Neural progenitor cell (in vitro differentiated cells): ENCODE data around the gene POC1A. TPM values are rescaled to one million over a fixed set of nuclear protein-coding genes. Genes with fewer than 3 reads are reported as not detected.

Source experiments
- DNase-seq: peaks from one replicate; pipeline ENCODE4 v3.0.0-alpha.2; 2016; ENCODE audit warnings: low spot score
- H2AFZ ChIP-seq: fragments of 200-600 bp; sonication (generic); replicated peaks from 2 replicates; pipeline ENCODE4 v1.6.1; 2016; ENCODE audit warnings: antibody characterized with exemption
- H3F3A ChIP-seq: fragments of 200-600 bp; sonication (generic); 2 replicates; pipeline ENCODE4 v1.6.1; 2016; ENCODE audit warnings: antibody characterized with exemption, low read depth
- H3K27ac ChIP-seq: fragments of 200-600 bp; sonication (generic); 2 replicates; pipeline ENCODE4 v1.5.1; 2016; ENCODE audit warnings: mild to moderate bottlenecking
- H3K27me3 ChIP-seq: fragments of 200-600 bp; sonication (generic); 2 replicates; pipeline ENCODE4 v1.6.1; 2016; ENCODE audit warnings: mild to moderate bottlenecking, moderate library complexity
- H3K36me3 ChIP-seq: fragments of 200-600 bp; sonication (generic); 2 replicates; pipeline ENCODE4 v1.5.1; 2016
- H3K4me1 ChIP-seq: fragments of 200-600 bp; sonication (generic); 2 replicates; pipeline ENCODE4 v1.6.1; 2016; ENCODE audit warnings: mixed run types
- H3K4me2 ChIP-seq: fragments of 200-600 bp; sonication (generic); 2 replicates; pipeline ENCODE4 v1.6.1; 2016
- H3K4me3 ChIP-seq: fragments of 200-600 bp; sonication (generic); 2 replicates; pipeline ENCODE4 v1.5.1; 2016
- H3K79me2 ChIP-seq: fragments of 200-600 bp; sonication (generic); 2 replicates; pipeline ENCODE4 v1.6.1; 2016; ENCODE audit warnings: low read depth
- H3K9ac ChIP-seq: fragments of 200-600 bp; sonication (generic); 2 replicates; pipeline ENCODE4 v1.6.1; 2016
- H3K9me3 ChIP-seq: fragments of 200-600 bp; sonication (generic); 2 replicates; pipeline ENCODE4 v1.5.1; 2016; ENCODE audit warnings: low read depth
- H4K20me1 ChIP-seq: fragments of 200-600 bp; sonication (generic); 2 replicates; pipeline ENCODE4 v1.6.1; 2016; ENCODE audit warnings: low read depth
- H3K27ac Mint-ChIP-seq: 3 replicates; pipeline ENCODE4 v1.8.0; 2021; ENCODE audit warnings: mixed read lengths
- H3K27me3 Mint-ChIP-seq: 2 replicates; pipeline ENCODE4 v1.8.0; 2022; ENCODE audit warnings: low read depth, mild to moderate bottlenecking, inconsistent platforms, moderate library complexity, mixed read lengths; ENCODE audit not compliant: insufficient read depth
- H3K36me3 Mint-ChIP-seq: 3 replicates; pipeline ENCODE4 v1.8.0; 2021; ENCODE audit warnings: mixed read lengths
- H3K4me1 Mint-ChIP-seq: 3 replicates; pipeline ENCODE4 v1.8.0; 2021; ENCODE audit warnings: mixed read lengths
- H3K4me3 Mint-ChIP-seq: 3 replicates; pipeline ENCODE4 v1.8.0; 2021; ENCODE audit warnings: mild to moderate bottlenecking, moderate library complexity, mixed read lengths
- H3K9me3 Mint-ChIP-seq: 3 replicates; pipeline ENCODE4 v1.8.0; 2020; ENCODE audit warnings: mixed read lengths
- EZH2 ChIP-seq: fragments of 200-600 bp; sonication (generic); IDR thresholded peaks from 2 replicates; pipeline ENCODE4 v1.6.1; 2017; ENCODE audit warnings: antibody characterized with exemption, mild to moderate bottlenecking, moderate library complexity
- EZH2phosphoT487 ChIP-seq: fragments of 200-600 bp; sonication (generic); IDR thresholded peaks from 2 replicates; pipeline ENCODE4 v1.6.1; 2017; ENCODE audit warnings: antibody characterized with exemption
- total RNA-seq: library from RNA; depleted of rRNA; stranded (reverse); fragments of >200 nt; gene quantifications from 2 replicates; pipeline ENCODE4 v1.2.3, GENCODE V29; 2015; ENCODE audit warnings: low replicate concordance
- TF ChIP-seq, protein P1 (sequence below): fragments of 200-600 bp; sonication (generic); IDR thresholded peaks from 2 replicates; pipeline ENCODE4 v1.5.1; 2017; ENCODE audit warnings: antibody characterized with exemption, mild to moderate bottlenecking

Gene POC1A
- total RNA-seq, 1 donor from 2014 or later: 10.3 TPM

DNA sequence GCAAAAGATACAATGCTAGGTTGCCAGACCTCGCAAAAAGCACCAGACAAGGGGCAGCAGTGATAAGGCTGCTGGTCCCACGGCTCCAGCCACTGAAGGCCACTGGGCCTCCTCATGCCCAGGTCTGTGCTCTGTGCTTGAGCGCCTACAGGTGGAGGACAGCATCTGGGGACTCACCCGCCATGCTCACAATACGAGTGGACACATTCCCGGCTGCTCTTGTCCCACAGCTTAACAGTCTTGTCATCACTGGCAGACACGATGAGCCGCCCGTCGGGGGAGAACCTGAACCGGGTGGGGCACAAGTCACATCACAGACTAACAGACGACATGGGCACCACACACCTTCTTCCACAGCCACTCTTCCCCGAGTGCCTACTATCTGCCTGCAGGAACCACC, 7.4 kb downstream of the POC1A start:
- DNase-seq: no peak
- Histone ChIP-seq H3K9ac (no peak overlapping the region), H3K4me3 (no peak overlapping the region), H2AFZ (no peak overlapping the region), H3K4me2 (no peak overlapping the region), H3K27me3 (no peaks in the 10 kb centered on the region), H3K36me3 (no peaks in the 10 kb centered on the region), H4K20me1 (peaks cover 8% of the 10 kb centered on the region), H3F3A (peaks cover 5% of the 10 kb centered on the region), H3K27ac (no peak overlapping the region), H3K79me2 (peaks cover 8% of the 10 kb centered on the region), H3K9me3 (no peaks in the 10 kb centered on the region), H3K4me1 (peaks cover 3% of the 10 kb centered on the region)
- H3K4me3 Mint-ChIP-seq: no peak overlapping the region
- no peak overlapping the region for H3K27ac Mint-ChIP-seq
- no peaks in the 10 kb centered on the region for H3K27me3 Mint-ChIP-seq
- H3K4me1 Mint-ChIP-seq: peaks cover 7% of the 10 kb centered on the region
- H3K36me3 Mint-ChIP-seq: peaks cover 6% of the 10 kb centered on the region
- H3K9me3 Mint-ChIP-seq: no peaks in the 10 kb centered on the region
- no peak for TF ChIP-seq EZH2phosphoT487
- TF ChIP-seq, protein P1, sequence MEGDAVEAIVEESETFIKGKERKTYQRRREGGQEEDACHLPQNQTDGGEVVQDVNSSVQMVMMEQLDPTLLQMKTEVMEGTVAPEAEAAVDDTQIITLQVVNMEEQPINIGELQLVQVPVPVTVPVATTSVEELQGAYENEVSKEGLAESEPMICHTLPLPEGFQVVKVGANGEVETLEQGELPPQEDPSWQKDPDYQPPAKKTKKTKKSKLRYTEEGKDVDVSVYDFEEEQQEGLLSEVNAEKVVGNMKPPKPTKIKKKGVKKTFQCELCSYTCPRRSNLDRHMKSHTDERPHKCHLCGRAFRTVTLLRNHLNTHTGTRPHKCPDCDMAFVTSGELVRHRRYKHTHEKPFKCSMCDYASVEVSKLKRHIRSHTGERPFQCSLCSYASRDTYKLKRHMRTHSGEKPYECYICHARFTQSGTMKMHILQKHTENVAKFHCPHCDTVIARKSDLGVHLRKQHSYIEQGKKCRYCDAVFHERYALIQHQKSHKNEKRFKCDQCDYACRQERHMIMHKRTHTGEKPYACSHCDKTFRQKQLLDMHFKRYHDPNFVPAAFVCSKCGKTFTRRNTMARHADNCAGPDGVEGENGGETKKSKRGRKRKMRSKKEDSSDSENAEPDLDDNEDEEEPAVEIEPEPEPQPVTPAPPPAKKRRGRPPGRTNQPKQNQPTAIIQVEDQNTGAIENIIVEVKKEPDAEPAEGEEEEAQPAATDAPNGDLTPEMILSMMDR: no peak
- no peak for TF ChIP-seq EZH2

DNA sequence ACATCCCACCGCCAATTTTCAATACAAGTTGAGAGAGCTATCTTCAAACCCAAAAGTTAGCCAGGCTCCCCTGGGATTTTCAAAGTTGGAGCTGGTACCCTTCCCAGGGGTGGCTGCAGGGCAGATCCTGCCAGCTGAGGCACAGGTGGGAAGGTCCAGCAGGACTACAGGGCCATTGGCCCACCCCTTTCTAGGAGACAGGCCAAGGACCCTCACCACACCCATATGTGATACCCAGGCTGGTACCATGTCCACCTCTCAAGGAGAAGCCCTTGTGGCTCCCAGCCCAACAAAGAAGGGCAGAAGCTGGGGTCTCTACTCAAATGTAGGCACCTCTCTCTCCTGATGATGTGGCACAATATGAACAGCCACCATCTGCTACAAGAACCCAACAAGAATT, 8.0 kb downstream of the POC1A start:
- Histone ChIP-seq H3K9ac (no peak overlapping the region), H3K27ac (no peak overlapping the region), H3K4me3 (no peak overlapping the region), H3K4me1 (peaks cover 3% of the 10 kb centered on the region), H4K20me1 (peaks cover 8% of the 10 kb centered on the region), H3K27me3 (no peaks in the 10 kb centered on the region), H3F3A (peaks cover 5% of the 10 kb centered on the region), H3K4me2 (no peak overlapping the region), H2AFZ (no peak overlapping the region), H3K36me3 (no peaks in the 10 kb centered on the region), H3K9me3 (no peaks in the 10 kb centered on the region), H3K79me2 (peaks cover 2% of the 10 kb centered on the region)
- Mint-ChIP-seq H3K9me3 (no peaks in the 10 kb centered on the region), H3K27ac (no peak overlapping the region), H3K27me3 (no peaks in the 10 kb centered on the region), H3K4me1 (peaks cover 7% of the 10 kb centered on the region), H3K4me3 (peak overlapping the region; percentile 66), H3K36me3 (peaks cover 8% of the 10 kb centered on the region)
- DNase-seq: no peak
- TF ChIP-seq EZH2 (no peak), EZH2phosphoT487 (no peak)
- TF ChIP-seq, protein P1: no peak

DNA sequence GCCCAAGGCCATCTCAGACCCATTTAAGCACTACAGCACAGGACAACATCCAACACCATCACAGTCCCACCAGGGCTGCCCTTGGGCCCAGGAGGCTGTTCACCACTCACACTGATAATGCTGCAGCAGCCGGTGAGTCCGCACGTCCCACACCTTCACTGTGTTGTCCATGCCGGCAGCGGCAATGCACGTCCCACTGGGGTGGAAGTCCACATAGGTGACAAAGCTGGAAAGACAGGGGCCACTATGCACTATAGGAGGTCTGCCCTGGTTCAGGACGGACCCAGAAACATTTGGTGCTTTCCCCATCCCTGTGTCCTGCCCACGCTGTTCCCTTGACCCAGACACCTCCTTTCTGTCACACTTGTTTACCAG, 8.5 kb downstream of the POC1A start:
- no peaks in the 10 kb centered on the region for H3K27me3 ChIP-seq
- H4K20me1 ChIP-seq: peaks cover 8% of the 10 kb centered on the region
- no peaks in the 10 kb centered on the region for H3K9me3 Mint-ChIP-seq
- no peak overlapping the region for H3K9ac ChIP-seq
- no peak for DNase-seq
- H3K79me2 ChIP-seq: no peaks in the 10 kb centered on the region
- H3K36me3 ChIP-seq: no peaks in the 10 kb centered on the region
- no peak overlapping the region for H2AFZ ChIP-seq
- H3K27ac ChIP-seq: no peak overlapping the region
- H3K4me1 ChIP-seq: peaks cover 3% of the 10 kb centered on the region
- no peaks in the 10 kb centered on the region for H3K27me3 Mint-ChIP-seq
- H3K36me3 Mint-ChIP-seq: peaks cover 9% of the 10 kb centered on the region
- no peaks in the 10 kb centered on the region for H3K9me3 ChIP-seq
- H3K4me3 Mint-ChIP-seq: peak overlapping the region; percentile 66
- no peak overlapping the region for H3K27ac Mint-ChIP-seq
- peaks cover 7% of the 10 kb centered on the region for H3K4me1 Mint-ChIP-seq
- H3K4me2 ChIP-seq: no peak overlapping the region
- TF ChIP-seq EZH2: no peak
- no peak for TF ChIP-seq EZH2phosphoT487
- TF ChIP-seq, protein P1: no peak
- no peak overlapping the region for H3K4me3 ChIP-seq
- peaks cover 5% of the 10 kb centered on the region for H3F3A ChIP-seq
